ENCODE results near the gene MYH7.

DNA sequence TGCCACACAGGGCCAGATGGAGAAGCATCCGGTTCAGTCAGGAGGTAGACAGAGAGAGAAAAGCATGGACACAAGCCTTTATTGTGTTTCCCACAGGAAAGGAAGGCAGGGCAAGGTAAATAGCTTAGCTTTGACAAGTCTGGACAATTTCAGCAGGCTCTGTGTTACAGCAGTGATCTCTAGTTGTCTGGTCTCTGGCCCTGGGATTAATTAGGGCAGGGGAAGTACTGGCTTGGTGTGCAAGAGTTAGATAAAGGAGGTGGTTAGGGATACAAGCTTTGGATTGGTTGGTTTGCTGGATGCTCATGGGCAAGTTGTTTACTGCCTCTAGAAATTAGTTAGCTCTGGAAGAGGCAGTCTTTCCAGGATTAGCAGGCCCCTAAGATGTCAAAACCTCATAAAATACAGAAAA lies 19.0 kb upstream of the MYH7 start:
- TF ChIP-seq, protein P1, sequence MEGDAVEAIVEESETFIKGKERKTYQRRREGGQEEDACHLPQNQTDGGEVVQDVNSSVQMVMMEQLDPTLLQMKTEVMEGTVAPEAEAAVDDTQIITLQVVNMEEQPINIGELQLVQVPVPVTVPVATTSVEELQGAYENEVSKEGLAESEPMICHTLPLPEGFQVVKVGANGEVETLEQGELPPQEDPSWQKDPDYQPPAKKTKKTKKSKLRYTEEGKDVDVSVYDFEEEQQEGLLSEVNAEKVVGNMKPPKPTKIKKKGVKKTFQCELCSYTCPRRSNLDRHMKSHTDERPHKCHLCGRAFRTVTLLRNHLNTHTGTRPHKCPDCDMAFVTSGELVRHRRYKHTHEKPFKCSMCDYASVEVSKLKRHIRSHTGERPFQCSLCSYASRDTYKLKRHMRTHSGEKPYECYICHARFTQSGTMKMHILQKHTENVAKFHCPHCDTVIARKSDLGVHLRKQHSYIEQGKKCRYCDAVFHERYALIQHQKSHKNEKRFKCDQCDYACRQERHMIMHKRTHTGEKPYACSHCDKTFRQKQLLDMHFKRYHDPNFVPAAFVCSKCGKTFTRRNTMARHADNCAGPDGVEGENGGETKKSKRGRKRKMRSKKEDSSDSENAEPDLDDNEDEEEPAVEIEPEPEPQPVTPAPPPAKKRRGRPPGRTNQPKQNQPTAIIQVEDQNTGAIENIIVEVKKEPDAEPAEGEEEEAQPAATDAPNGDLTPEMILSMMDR (IDR thresholded peaks at IDR 0.05) = no peak
- TF ChIP-seq POLR2A (IDR thresholded peaks at IDR 0.05) = no peak
